Measurements from ENCODE around the gene TCN2. TPM values are rescaled to one million over a fixed set of nuclear protein-coding genes. Genes with fewer than 3 reads are reported as not detected.
"Not testable (repeated sequence)": the region's sequence is repeated elsewhere in the genome, so short reads cannot be mapped to it uniquely, and the experiment has no call there.

The TCN2 gene
- total and polyA plus RNA-seq, 2 of the 4 experiments (the other 2 are of a cell fraction) = 1.3 to 3.6 TPM

DNA sequence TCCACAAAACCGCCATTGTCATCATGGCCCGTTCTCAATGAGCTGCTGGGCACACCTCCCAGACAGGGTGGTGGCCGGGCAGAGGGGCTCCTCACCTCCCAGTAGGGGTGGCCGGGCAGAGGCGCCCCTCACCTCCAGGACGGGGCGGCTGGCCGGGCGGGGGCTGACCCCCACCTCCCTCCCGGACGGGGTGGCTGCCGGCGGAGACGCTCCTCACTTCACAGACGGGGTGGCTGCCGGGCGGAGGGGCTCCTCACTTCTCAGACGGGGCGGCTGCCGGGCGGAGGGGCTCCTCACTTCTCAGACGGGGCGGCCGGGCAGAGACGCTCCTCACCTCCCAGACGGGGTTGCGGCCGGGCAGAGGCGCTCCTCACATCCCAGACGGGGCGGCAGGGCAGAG lies 24.5 kb downstream of the TCN2 start:
- H3K9me3 ChIP-seq (ENCODE audit: control insufficient read depth, insufficient read depth, low read length); H3K4me3 ChIP-seq (ENCODE audit: insufficient read depth, low read depth, low read length); H4K91ac ChIP-seq (ENCODE audit: insufficient read depth, low read depth, low read length); H2AFZ ChIP-seq (replicated peaks; ENCODE audit: low read length, poor library complexity); H3K9ac ChIP-seq (ENCODE audit: low read depth, low read length); H3K9me1 ChIP-seq (ENCODE audit: insufficient read depth, low read length); H4K5ac ChIP-seq (ENCODE audit: low read depth, low read length); H3K27ac ChIP-seq (ENCODE audit: insufficient read depth, low read length); POLR2A ChIA-PET (ENCODE audit: unreplicated experiment); H3K23ac ChIP-seq (ENCODE audit: low read depth, low read length); H2BK20ac ChIP-seq (ENCODE audit: low read depth, low read length); intact Hi-C loops (cut with micrococcal nuclease); H4K8ac ChIP-seq (ENCODE audit: low read depth in 2 of 2, low read length in 2 of 2); dilution Hi-C loops (cut with HindIII; ENCODE audit: low sequenced_read_pairs, unreplicated experiment); H3K18ac ChIP-seq (ENCODE audit: low read depth, low read length); H2AK9ac ChIP-seq (replicated peaks; ENCODE audit: low read depth, low read length, poor library complexity); H2BK15ac ChIP-seq (ENCODE audit: low read depth, low read length); H3K56ac ChIP-seq (ENCODE audit: extremely low read depth, insufficient read depth, low read length); ATAC-seq (ENCODE audit: low read depth); H2BK120ac ChIP-seq (ENCODE audit: low read depth, low read length); H3K4me2 ChIP-seq (ENCODE audit: low read depth, low read length); H3K79me1 ChIP-seq (ENCODE audit: low read depth in 1 of 2, low read length in 2 of 2); H4K20me1 ChIP-seq (ENCODE audit: insufficient read depth, low read length); H3K36me3 ChIP-seq (ENCODE audit: control insufficient read depth, insufficient read depth, low read length); H3K14ac ChIP-seq (replicated peaks; ENCODE audit: low read depth, low read length); H3K27me3 ChIP-seq (ENCODE audit: control insufficient read depth, insufficient read depth, low read length); CTCF ChIA-PET; H2BK5ac ChIP-seq (ENCODE audit: low read depth, low read length, poor library complexity, severe bottlenecking); BruUV-seq (replicated peaks); H2AK5ac ChIP-seq (ENCODE audit: low read depth, low read length); H3K4ac ChIP-seq (ENCODE audit: low read depth, low read length); DNase-seq: not testable (repeated sequence)
- no CpG with 5 or more reads among the region's 31 CpGs for WGBS, 2 experiments (ENCODE audit: extremely low coverage in 2 of 2, insufficient read length in 1 of 2)
- in situ Hi-C loops (cut with MboI; ENCODE audit: low sequenced_read_pairs) = loop anchor here (5.0 to 10.0 kb wide), 2 partner anchors 126 to 293 kb away; no protein-coding TSS in a partner anchor
- peaks cover 12% of the 10 kb centered on the region for H3K4me1 ChIP-seq (ENCODE audit: control insufficient read depth, insufficient read depth, low read length)
